ENCODE results near the gene LRG1. TPM values are rescaled to one million over a fixed set of nuclear protein-coding genes. Genes with fewer than 3 reads are reported as not detected.
"Not testable (repeated sequence)": the region's sequence is repeated elsewhere in the genome, so short reads cannot be mapped to it uniquely, and the experiment has no call there.

Gene LRG1
- total RNA-seq, 1 donor from 2014 or later = 328 TPM

- DNase-seq (ENCODE audit: low spot score) = peak; percentile 78
- peak; percentile 49 for ATAC-seq
Observed at GRCh38 chr19:4531562-4532165, 8.2 kb downstream of the LRG1 start.

- ATAC-seq (no peak), DNase-seq (ENCODE audit: low spot score) (no peak)
Observed at GRCh38 chr19:4529924-4530522, 9.8 kb downstream of the LRG1 start.

- ATAC-seq (no peak), DNase-seq (ENCODE audit: low spot score) (no peak)
Observed at GRCh38 chr19:4528843-4529242, 11.0 kb downstream of the LRG1 start.

- ATAC-seq; DNase-seq (ENCODE audit: low spot score): not testable (repeated sequence)
Observed at GRCh38 chr19:4527377-4527776, 12.5 kb downstream of the LRG1 start.

- DNase-seq (ENCODE audit: low spot score) (no peak), ATAC-seq (no peak)
Observed at GRCh38 chr19:4525563-4526002, 14.3 kb downstream of the LRG1 start.

GRCh38 chr19:4524808-4525562 lies 14.9 kb downstream of the LRG1 start:
- DNase-seq (ENCODE audit: low spot score) (no peak), ATAC-seq (peak; percentile 56)

- peak; percentile 42 for ATAC-seq
- DNase-seq (ENCODE audit: low spot score) = peak; percentile 72
Observed at GRCh38 chr19:4523306-4524110, 16.3 kb downstream of the LRG1 start.

- ATAC-seq = no peak
- DNase-seq (ENCODE audit: low spot score) = no peak
Observed at GRCh38 chr19:4522291-4523002, 17.4 kb downstream of the LRG1 start.

GRCh38 chr19:4521888-4522242 lies 18.0 kb downstream of the LRG1 start:
- ATAC-seq (no peak), DNase-seq (ENCODE audit: low spot score) (no peak)

GRCh38 chr19:4521170-4521887 lies 18.5 kb downstream of the LRG1 start:
- DNase-seq (ENCODE audit: low spot score) = peak; percentile 80

GRCh38 chr19:4519521-4520277 lies 20.1 kb downstream of the LRG1 start:
- DNase-seq (ENCODE audit: low spot score) = no peak
- ATAC-seq = no peak

More at GRCh38 chr19:4521170-4521887, 18.5 kb downstream of the LRG1 start:
- peak; percentile 29 for ATAC-seq

- DNase-seq (ENCODE audit: low spot score) (peak; percentile 55), ATAC-seq (no peak)
Observed at GRCh38 chr19:4519172-4519496, 20.7 kb downstream of the LRG1 start.

GRCh38 chr19:4518345-4519171 lies 21.3 kb downstream of the LRG1 start, which contains the start of gene PLIN4:
Gene PLIN4, minus strand, starts transcription at chr19:4518486. Its CDS starts 214 bp downstream, at chr19:4518272.
- peak; percentile 75 for ATAC-seq
- peak; percentile 96 for DNase-seq (ENCODE audit: low spot score)

- peak; percentile 25 for ATAC-seq
- DNase-seq (ENCODE audit: low spot score) = no peak
Observed at GRCh38 chr19:4517451-4518057, 22.3 kb downstream of the LRG1 start.

- ATAC-seq (peak; percentile 53), DNase-seq (ENCODE audit: low spot score) (peak; percentile 68)
Observed at GRCh38 chr19:4516939-4517300, 22.9 kb downstream of the LRG1 start.

GRCh38 chr19:4516199-4516938 lies 23.5 kb downstream of the LRG1 start:
- peak; percentile 70 for DNase-seq (ENCODE audit: low spot score)

GRCh38 chr19:4515732-4516131 lies 24.1 kb downstream of the LRG1 start:
- DNase-seq (ENCODE audit: low spot score) = no peak
- ATAC-seq = no peak

More at GRCh38 chr19:4516199-4516938, 23.5 kb downstream of the LRG1 start:
- ATAC-seq = peak; percentile 30
